NCI-H1105 treated with DMSO at 0.1 percent for 48 hours (cell line): Measurements from ENCODE around the gene PHKB.

ENCODE experiments used
- DNase-seq: peaks from one replicate; lab custom pipeline; 2025; lab: John Stamatoyannopoulos, UW

Gene PHKB

DNA sequence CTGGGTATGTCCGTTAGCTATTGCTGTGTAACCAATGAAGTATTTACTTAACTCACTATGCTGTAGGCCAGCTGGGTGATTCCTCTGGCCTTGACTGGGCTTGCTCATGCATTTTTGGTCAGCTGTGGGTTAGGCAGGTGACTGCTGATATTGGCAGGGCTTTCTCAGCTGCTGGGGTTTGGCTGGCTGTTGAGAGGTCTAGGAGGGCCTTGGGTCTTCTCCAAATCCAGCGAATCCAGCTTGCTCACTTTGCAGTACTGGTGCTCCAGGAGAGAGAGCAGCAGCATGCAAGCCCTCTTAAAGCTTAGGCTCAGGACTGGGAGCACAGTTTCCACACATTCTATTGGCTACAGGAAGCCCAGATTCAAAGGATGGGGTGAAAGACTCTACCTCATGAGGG lies 270.1 kb downstream of the PHKB start:
- no peak for DNase-seq

- DNase-seq: no peak
Observed at GRCh38 chr16:47732122-47732521, 271.0 kb downstream of the PHKB start.

DNA sequence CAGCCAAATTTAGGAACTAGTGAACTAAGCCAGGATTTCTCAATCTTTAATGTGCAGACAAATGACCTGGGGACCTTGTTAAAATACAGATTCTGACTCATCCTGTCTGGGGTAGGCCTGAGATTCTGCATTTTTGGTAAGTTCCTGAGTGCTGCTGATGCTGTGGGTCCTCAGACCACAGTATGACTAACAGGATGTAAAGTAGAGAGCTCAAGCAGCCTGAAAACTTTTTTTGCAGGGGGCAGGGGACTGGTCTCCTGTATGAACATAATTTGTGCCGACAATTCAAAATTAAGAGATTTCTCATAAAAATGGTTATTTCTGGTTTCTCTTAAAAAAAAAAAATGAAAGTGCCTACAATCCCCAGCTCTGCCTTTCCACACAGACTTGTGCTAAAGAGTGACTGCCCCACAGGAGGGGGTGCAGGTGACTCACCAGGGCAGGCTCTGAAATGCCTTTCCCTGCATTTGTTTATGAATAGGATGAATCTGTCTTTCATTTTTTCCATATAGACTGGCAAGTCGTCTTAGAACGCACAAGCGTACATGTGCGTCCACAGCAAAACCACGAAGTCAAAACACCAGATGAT lies 271.5 kb downstream of the PHKB start:
- no peak for DNase-seq

- peak; percentile 30 for DNase-seq
Observed at GRCh38 chr16:47734081-47734857, 273.1 kb downstream of the PHKB start.

DNA sequence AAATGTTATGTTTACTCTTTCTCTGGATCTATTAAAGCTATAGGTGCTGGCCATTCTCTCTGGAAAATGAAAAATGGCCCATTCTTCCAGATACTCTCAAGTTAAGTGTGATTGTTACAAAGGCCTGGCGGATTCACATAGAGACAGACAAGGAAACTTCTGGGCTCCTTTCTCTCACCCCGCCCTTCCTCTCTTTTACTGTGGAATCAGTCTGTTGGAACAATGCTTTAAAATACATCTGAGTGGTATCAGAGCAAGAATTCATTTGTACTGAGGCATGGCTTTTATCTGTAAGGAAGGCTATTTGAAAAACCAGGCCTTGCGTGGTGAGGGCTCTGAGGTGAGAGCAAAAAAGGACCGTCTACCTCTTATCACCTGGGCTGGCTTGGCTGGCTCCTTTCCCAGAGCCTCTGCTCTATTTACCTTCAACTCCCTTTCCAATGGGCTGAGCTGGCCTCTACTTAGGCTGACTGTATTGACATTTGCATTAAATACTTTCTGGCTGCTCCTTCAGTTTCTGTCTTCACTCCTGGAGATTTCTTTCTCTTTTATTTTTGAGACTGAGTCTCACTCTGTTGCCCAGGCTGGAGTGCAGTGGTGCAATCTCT lies 274.0 kb downstream of the PHKB start:
- peak; percentile 61 for DNase-seq

DNA sequence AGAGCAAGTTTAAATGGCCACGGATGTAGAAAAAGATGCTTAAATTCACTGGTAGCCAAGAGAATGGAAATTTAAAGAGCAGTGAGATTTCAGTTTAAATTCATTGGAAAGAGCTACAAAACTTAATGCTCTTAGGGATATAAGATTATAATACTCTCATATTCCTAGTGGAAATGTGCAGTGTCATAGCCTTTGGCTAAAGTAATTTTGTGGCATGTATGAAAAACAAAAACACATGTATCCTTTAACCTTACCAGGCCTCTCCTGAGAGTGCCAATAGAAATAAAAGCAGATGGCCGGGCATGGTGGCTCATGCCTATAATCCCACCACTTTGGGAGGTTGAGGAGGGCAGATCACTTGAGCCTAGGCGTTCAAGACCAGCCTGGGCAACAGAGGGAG lies 289.2 kb downstream of the PHKB start:
- DNase-seq: no peak
